NCI-H510A treated with DMSO at 0.1 percent for 48 hours (cell line): ENCODE data around the gene TEX48.

Source experiments
- DNase-seq: peaks from one replicate; lab custom pipeline; 2025; lab: John Stamatoyannopoulos, UW

The TEX48 gene

GRCh38 chr9:114693248-114693855 lies 11.4 kb upstream of the TEX48 start:
- no peak for DNase-seq

- no peak for DNase-seq
These were observed 9.9 kb upstream of the TEX48 start for GRCh38 chr9:114691956-114692295.

GRCh38 chr9:114691046-114691955 lies 9.3 kb upstream of the TEX48 start:
- DNase-seq = no peak

- DNase-seq = no peak
These were observed 8.3 kb upstream of the TEX48 start for GRCh38 chr9:114690308-114690707.

GRCh38 chr9:114689813-114690212 lies 7.8 kb upstream of the TEX48 start:
- no peak for DNase-seq

- no peak for DNase-seq
These were observed 7.1 kb upstream of the TEX48 start for GRCh38 chr9:114688909-114689610.

- DNase-seq = no peak
These were observed 6.4 kb upstream of the TEX48 start for GRCh38 chr9:114688379-114688778.

- DNase-seq = no peak
These were observed 5.0 kb upstream of the TEX48 start for GRCh38 chr9:114687034-114687433.

GRCh38 chr9:114685951-114686350 lies 4.0 kb upstream of the TEX48 start:
- DNase-seq = no peak

GRCh38 chr9:114684036-114684435 lies 2.0 kb upstream of the TEX48 start:
- no peak for DNase-seq

GRCh38 chr9:114682846-114683245 lies 854 bp upstream of the TEX48 start:
- DNase-seq = no peak

- DNase-seq = no peak
These were observed 1.6 kb downstream of the TEX48 start for GRCh38 chr9:114680259-114681001.

- no peak for DNase-seq
These were observed 3.2 kb downstream of the TEX48 start for GRCh38 chr9:114678795-114679194.

- no peak for DNase-seq
These were observed 3.9 kb downstream of the TEX48 start for GRCh38 chr9:114678130-114678529.

GRCh38 chr9:114677418-114677817 lies 4.6 kb downstream of the TEX48 start:
- DNase-seq = peak; percentile 89

GRCh38 chr9:114676901-114677300 lies 5.1 kb downstream of the TEX48 start:
- DNase-seq = no peak

GRCh38 chr9:114674798-114675540 lies 7.0 kb downstream of the TEX48 start:
- DNase-seq = no peak

GRCh38 chr9:114674076-114674797 lies 7.8 kb downstream of the TEX48 start:
- DNase-seq = no peak

- peak; percentile 56 for DNase-seq
These were observed 10.4 kb downstream of the TEX48 start for GRCh38 chr9:114671605-114672004.

- no peak for DNase-seq
These were observed 12.0 kb downstream of the TEX48 start for GRCh38 chr9:114669961-114670360.

- no peak for DNase-seq
These were observed 13.8 kb downstream of the TEX48 start for GRCh38 chr9:114668146-114668545.
